A549 treated with AZD2906 at 1 μM for 4 hours (cell line): Measurements from ENCODE around the gene EPHA4. TPM values are rescaled to one million over a fixed set of nuclear protein-coding genes. Genes with fewer than 3 reads are reported as not detected.

Source experiments
- total RNA-seq: library from RNA; stranded (reverse); fragments of 200-300 nt; extraction: Qiagen RNA extraction; gene quantifications from 5 replicates; pipeline ENCODE4 v1.2.3, GENCODE V29; 2022

The EPHA4 gene
- 0.58 to 0.95 TPM (median 0.77 TPM) in 5 replicates for total RNA-seq

GRCh38 chr2:221572219-221572820 lies at the start of gene EPHA4:
EPHA4 (minus strand) TSS chr2:221572304; CDS start chr2:221572248, 56 bp downstream.

